Tibial nerve (tissue), 4 donors: ENCODE measurements around the gene RANBP3L.

Experiments
- EP300 ChIP-seq, 2 donors: sonication (generic); formaldehyde crosslinking; IDR thresholded peaks; one replicate each; pipeline ENCODE4 v1.6.1; 2017; ENCODE audit warnings: antibody characterized with exemption in 2 of 2, mild to moderate bottlenecking in 1 of 2
- POLR2A ChIP-seq, 2 donors: fragments of 450-650 bp; IDR thresholded peaks; one replicate each; pipeline ENCODE4 v1.6.1; 2017; ENCODE audit warnings: antibody characterized with exemption in 2 of 2, mild to moderate bottlenecking in 2 of 2, moderate library complexity in 2 of 2
- TF ChIP-seq, protein P1 (sequence below), 5 experiments: fragments of 200-600 bp in 3 of 5; fragments of 450-650 bp in 2 of 5; sonication (generic) in 3 of 5; IDR thresholded peaks; one replicate each; pipeline ENCODE4 v1.5.1; 2016 to 2019; ENCODE audit warnings: antibody characterized with exemption in 5 of 5, mild to moderate bottlenecking in 3 of 5, moderate library complexity in 2 of 5

DNA sequence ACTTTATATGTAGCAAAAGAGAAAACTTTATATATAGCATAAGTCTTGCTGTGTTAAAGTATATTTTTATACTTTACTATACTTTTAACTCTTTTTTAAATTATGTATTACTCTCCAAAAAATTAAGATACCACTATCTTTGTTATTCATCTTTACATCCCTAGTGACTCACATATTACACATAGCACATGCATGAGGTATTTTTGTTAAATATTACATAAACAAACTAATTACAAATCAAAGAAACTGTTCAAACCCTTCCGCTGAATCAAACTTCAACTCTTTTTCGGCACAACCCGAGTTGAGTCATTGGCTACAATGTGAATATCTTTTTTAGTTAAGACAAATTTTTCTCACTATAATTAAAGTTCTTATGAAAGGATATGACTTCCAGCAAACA, 92.0 kb downstream of the RANBP3L start:
- no peak for TF ChIP-seq POLR2A (IDR thresholded peaks at IDR 0.05)
- TF ChIP-seq, protein P1, sequence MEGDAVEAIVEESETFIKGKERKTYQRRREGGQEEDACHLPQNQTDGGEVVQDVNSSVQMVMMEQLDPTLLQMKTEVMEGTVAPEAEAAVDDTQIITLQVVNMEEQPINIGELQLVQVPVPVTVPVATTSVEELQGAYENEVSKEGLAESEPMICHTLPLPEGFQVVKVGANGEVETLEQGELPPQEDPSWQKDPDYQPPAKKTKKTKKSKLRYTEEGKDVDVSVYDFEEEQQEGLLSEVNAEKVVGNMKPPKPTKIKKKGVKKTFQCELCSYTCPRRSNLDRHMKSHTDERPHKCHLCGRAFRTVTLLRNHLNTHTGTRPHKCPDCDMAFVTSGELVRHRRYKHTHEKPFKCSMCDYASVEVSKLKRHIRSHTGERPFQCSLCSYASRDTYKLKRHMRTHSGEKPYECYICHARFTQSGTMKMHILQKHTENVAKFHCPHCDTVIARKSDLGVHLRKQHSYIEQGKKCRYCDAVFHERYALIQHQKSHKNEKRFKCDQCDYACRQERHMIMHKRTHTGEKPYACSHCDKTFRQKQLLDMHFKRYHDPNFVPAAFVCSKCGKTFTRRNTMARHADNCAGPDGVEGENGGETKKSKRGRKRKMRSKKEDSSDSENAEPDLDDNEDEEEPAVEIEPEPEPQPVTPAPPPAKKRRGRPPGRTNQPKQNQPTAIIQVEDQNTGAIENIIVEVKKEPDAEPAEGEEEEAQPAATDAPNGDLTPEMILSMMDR (IDR thresholded peaks at IDR 0.05) = no peak
- no peak for TF ChIP-seq EP300 (IDR thresholded peaks at IDR 0.05)
